GM12864 (cell line): ENCODE measurements around the gene MYO7B.

Source experiments
- DNase-seq: peaks from one replicate; pipeline ENCODE4 v3.0.0-alpha.2; 2011; ENCODE audit warnings: low read depth
- H3K4me3 ChIP-seq: 2 replicates; pipeline ENCODE4 v1.5.1; 2011; ENCODE audit warnings: mild to moderate bottlenecking, low read depth, low read length, control low read depth
- TF ChIP-seq, protein P1 (sequence below): IDR thresholded peaks from 2 replicates; pipeline ENCODE4 v1.5.1; 2011; ENCODE audit warnings: low read depth, mild to moderate bottlenecking, moderate library complexity, low read length, control low read depth, inconsistent platforms; ENCODE audit errors: missing control alignments

MYO7B gene

DNA sequence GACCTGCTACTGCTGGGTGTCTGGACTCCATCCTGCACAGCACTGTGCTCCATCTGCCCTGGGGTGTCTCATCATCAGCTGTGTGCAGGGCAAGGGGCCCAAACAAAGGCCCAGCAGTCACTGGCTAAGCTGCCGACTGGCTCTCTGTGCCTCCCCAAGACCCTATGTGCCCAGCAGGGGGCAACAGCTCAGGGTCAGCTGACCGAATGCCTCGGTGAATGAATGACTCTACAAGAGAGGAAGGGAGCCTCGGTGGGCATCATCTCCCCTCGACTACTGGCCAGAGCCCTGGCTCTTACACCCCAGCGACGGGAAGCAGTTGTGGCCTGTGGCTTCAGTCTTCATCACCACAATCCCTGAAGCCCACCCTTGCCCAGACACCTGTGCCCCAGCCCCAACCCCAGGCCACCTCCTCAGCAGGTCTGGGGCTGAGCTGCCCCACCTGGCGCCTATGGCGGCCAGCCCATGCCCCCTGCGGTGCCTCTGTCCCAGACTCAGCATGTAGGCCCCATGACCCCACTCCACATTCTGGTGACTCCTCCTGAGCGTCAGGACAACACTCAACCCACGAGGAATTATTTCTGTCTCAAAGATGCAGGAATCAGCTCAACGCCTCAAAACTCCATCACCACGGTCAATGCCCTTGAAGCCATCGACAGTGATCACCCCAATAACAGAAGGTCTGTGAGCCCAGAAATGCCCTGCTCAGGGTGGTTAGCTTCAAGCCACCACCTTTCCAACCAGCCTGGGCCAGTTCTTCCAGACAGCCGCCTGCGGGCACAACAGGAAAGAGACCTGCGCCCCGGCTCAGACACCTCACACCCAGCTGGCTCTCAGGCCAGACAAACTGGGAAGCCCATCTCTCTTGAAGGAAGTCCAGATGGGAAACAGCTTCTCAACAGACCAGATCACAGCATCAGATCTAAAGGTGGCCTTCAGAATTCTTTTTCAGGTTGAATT is 108.9 kb downstream of the MYO7B start:
- TF ChIP-seq, protein P1, sequence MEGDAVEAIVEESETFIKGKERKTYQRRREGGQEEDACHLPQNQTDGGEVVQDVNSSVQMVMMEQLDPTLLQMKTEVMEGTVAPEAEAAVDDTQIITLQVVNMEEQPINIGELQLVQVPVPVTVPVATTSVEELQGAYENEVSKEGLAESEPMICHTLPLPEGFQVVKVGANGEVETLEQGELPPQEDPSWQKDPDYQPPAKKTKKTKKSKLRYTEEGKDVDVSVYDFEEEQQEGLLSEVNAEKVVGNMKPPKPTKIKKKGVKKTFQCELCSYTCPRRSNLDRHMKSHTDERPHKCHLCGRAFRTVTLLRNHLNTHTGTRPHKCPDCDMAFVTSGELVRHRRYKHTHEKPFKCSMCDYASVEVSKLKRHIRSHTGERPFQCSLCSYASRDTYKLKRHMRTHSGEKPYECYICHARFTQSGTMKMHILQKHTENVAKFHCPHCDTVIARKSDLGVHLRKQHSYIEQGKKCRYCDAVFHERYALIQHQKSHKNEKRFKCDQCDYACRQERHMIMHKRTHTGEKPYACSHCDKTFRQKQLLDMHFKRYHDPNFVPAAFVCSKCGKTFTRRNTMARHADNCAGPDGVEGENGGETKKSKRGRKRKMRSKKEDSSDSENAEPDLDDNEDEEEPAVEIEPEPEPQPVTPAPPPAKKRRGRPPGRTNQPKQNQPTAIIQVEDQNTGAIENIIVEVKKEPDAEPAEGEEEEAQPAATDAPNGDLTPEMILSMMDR, result no peak
- no peak overlapping the region for H3K4me3 ChIP-seq
- no peak for DNase-seq

- TF ChIP-seq, protein P1, result no peak
- no peak overlapping the region for H3K4me3 ChIP-seq
- no peak for DNase-seq
Observed at GRCh38 chr2:127645026-127645394, 109.5 kb downstream of the MYO7B start.

GRCh38 chr2:127645395-127646291 is 110.2 kb downstream of the MYO7B start, which contains the start of gene GPR17:
Gene GPR17 (plus strand): TSS chr2:127646153. CDS start chr2:127650736, 4,583 bp downstream.
- TF ChIP-seq, protein P1, result no peak
- H3K4me3 ChIP-seq, result no peak within 1 kb of the TSS
- no peak for DNase-seq

- no peak overlapping the region for H3K4me3 ChIP-seq
- TF ChIP-seq, protein P1, result no peak
Observed at GRCh38 chr2:127646487-127647241, 111.2 kb downstream of the MYO7B start.

DNA sequence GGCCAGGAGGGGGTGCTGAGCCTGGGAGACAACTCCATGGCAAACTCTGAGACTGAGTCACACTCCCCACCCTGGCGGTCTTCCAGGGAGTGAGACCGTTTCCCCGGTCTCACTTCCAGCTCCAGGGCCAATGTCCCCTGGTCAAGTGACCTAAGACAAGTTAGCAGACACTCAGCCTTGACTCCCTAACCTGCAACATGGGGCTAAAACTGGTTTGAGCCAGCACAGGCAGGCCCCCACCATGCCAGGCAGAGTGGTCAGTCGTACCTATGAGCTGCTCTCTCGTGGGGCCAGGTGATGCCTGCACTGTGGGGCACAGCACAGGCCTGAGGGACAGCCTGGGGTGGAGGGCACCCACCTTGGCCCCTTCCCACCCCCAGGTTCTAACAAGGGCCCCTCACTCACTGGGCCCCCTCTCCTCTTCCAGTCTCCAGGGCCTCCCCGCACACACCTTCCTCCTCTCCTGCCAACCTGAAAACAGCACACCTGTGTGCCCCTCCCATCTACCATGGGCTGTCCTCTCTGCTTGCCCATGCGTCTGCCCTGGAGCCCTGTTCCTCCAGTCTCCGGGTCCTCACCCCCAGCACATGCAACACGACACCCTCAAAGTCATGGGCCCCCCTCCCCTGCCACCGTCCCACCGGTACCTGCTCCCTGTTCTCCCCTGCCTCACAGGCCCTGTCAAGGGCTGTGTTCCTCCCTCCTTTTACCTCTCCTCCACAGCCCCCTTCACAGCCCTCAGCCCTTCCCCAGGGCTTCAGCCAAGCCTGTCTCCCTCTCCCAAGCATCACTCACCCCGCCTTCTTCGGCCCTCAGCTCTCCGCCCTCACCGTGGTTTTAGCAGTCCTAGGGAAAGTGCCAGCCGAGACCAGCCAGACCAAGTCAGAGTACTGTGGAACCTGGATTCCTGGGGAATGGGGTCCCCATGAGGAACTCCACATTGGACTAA is 112.0 kb downstream of the MYO7B start:
- DNase-seq, result no peak
- H3K4me3 ChIP-seq, result no peak overlapping the region
- TF ChIP-seq, protein P1, result no peak

More at GRCh38 chr2:127646487-127647241, 111.2 kb downstream of the MYO7B start:
- no peak for DNase-seq

DNA sequence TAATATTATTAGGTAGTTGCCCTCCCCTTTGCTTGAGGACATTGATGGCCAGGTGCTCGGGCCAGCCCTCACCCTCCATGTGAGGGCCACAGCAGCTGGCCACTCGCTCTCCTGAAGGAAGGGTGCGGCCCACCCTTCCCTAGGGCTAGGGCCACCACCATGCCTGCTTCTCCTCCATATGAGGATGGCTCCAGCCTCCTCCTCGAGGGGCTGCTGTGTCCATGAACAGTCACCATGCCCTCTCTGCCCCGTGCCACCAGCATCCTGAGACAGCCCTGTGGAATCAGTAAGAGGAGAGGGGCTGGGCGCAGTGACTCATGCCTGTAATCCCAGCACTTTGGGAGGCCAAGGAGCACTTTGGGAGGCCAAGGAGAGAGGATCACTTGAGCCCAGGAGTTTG is 112.8 kb downstream of the MYO7B start:
- TF ChIP-seq, protein P1, result no peak
- no peak for DNase-seq
- H3K4me3 ChIP-seq, result no peak overlapping the region
